ENCODE results near the gene TRIM32. TPM values are rescaled to one million over a fixed set of nuclear protein-coding genes. Genes with fewer than 3 reads are reported as not detected.

The TRIM32 gene
- total and polyA plus RNA-seq, 8 donors = 2.4 to 18.2 (median 8.1) TPM

DNA sequence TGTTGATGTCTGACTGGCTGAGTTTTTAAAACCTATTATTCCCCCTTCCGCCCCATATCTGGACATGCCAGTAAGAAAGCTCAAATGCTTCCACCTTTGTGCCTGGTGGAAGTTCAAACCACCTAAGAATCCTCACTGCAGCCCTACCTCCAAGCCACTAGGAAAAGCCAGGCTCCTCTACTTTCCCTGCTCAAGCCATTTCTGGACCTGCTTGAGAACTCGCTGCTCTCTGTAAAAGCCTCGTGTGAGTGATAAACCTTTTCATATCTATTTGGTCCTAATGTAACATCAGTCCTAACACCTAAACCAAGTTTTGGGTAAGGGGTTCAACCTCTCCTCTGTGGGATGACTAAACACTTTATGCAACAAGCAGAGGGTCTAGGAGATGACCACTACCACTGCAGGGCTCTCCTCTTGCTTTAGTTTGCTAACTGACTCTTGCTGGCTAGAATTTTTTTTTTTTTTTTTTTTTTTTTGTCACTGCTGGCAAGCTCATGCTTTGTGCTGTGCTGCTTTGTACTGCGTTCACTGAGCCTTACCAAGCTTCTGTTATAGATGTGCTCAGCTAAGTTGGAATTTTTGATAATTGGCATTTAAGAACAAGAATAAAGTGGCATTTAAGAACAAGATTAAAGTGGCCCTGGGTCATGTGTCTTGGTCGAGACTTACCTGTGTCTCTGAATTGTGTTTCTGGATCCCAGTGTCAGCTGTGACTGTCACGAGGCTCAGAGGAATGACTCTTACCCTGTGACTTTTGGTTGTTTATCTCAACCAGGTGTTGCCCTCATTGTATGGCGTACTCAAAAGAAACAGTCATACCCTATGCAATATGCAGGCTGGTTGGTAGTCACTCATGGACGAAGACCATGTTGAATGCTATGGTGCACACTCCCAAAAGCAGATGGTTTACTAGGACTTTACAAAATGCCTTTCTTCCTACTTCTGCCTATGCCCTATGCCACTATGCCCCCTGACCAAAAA, 19.5 kb downstream of the TRIM32 start:
- Histone ChIP-seq H3K4me1 (peaks cover 0 to 12% (median 11%) of the 10 kb centered on the region in 3 donors), H3K27ac (no peak overlapping the region), H3K36me3 (no peaks in the 10 kb centered on the region), H3K9me3 (no peaks in the 10 kb centered on the region), H3K27me3 (no peaks in the 10 kb centered on the region), H3K4me3 (no peak overlapping the region)
- WGBS, 2 donors = 88 to 91% methylated on average over 8 of the region's 8 CpGs
- DNase-seq (no peak), FAIRE-seq (no peak), ATAC-seq (no peak)
- intact Hi-C loops (cut with DNase I) = no loop called here
- TF ChIP-seq, protein P1, sequence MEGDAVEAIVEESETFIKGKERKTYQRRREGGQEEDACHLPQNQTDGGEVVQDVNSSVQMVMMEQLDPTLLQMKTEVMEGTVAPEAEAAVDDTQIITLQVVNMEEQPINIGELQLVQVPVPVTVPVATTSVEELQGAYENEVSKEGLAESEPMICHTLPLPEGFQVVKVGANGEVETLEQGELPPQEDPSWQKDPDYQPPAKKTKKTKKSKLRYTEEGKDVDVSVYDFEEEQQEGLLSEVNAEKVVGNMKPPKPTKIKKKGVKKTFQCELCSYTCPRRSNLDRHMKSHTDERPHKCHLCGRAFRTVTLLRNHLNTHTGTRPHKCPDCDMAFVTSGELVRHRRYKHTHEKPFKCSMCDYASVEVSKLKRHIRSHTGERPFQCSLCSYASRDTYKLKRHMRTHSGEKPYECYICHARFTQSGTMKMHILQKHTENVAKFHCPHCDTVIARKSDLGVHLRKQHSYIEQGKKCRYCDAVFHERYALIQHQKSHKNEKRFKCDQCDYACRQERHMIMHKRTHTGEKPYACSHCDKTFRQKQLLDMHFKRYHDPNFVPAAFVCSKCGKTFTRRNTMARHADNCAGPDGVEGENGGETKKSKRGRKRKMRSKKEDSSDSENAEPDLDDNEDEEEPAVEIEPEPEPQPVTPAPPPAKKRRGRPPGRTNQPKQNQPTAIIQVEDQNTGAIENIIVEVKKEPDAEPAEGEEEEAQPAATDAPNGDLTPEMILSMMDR (IDR thresholded peaks at IDR 0.05) = no peak

DNA sequence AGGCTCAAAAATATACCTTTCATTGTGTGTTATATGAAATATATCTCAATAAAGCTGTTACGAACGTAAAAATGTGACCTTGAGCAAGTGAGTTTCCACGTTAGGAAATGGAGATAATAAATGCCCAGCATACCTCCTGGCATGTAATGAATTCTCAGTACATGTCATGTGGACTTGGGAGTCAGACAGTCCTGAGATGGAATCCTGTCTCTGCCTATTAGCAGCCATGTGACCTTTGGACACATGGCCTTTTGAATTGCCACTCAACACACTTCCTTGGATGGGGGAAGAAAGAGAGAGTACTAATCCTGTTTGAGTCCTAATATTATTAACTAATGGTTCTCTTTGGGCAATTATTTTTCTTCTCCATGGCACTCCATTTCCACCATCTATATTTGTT, 25.7 kb downstream of the TRIM32 start:
- 71 to 72% methylated on average over 3 of the region's 3 CpGs for WGBS, 2 donors
- TF ChIP-seq, protein P1 (IDR thresholded peaks at IDR 0.05) = no peak
- Histone ChIP-seq H3K4me3 (no peak overlapping the region), H3K36me3 (no peaks in the 10 kb centered on the region), H3K4me1 (no peaks in the 10 kb centered on the region), H3K27me3 (no peaks in the 10 kb centered on the region), H3K9me3 (no peaks in the 10 kb centered on the region), H3K27ac (no peak overlapping the region)
- no peak for DNase-seq
- intact Hi-C loops (cut with DNase I) = no loop called here
- no peak for FAIRE-seq
- no peak for ATAC-seq

DNA sequence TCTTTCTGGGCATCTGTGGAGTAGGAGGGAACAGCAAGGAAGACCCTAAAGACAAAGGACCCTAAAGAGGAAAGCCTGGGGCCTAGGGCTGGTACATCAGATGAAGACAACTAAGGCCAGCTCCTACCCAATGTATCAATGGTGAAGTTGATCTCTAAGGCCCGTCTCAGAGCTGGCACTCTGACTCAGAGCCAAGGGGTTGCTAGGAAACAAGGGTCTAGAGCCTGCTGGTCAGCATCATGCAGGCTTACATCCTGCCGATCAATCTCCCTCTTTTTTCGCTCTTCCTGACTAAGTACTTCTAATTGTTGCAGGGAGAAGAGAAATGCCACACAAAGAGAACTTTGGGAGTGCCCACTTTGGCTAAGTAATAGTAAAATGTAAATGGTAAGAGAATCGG, 26.2 kb downstream of the TRIM32 start:
- H3K9me3 ChIP-seq = no peaks in the 10 kb centered on the region
- no peaks in the 10 kb centered on the region for H3K36me3 ChIP-seq
- TF ChIP-seq, protein P1 (IDR thresholded peaks at IDR 0.05) = no peak
- FAIRE-seq (no peak), ATAC-seq (no peak), DNase-seq (no peak)
- no peaks in the 10 kb centered on the region for H3K27me3 ChIP-seq
- no peaks in the 10 kb centered on the region for H3K4me1 ChIP-seq
- no peak overlapping the region for H3K27ac ChIP-seq
- intact Hi-C loops (cut with DNase I) = no loop called here
- no peak overlapping the region for H3K4me3 ChIP-seq
- WGBS, 2 donors = 80 to 85% methylated on average over 4 of the region's 4 CpGs

DNA sequence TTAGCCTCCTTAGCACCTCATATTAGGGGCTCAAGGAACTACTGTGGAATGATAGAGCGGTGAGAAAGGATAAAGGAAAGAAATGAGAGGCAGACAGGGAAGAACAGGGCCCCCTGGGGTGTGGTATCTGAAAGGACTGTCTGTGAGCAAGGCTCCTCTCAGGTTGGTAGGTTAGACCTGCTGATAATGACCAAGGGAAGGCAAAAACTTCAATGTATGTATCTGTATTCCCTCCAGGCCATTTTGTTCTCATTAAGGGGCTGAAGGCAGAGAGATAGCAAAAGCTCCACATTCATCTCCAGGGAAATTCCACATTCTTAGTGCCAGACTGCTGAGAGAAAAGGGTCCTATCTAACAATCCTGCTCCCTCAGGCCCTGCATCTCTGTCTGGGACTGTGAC, 28.6 kb downstream of the TRIM32 start:
- no peak overlapping the region for H3K27ac ChIP-seq
- H3K4me1 ChIP-seq = no peaks in the 10 kb centered on the region
- TF ChIP-seq, protein P1 (IDR thresholded peaks at IDR 0.05) = no peak
- no peaks in the 10 kb centered on the region for H3K36me3 ChIP-seq
- ATAC-seq = no peak
- H3K27me3 ChIP-seq = no peaks in the 10 kb centered on the region
- FAIRE-seq = no peak
- 98 to 100% methylated on average over 1 of the region's 1 CpG for WGBS, 2 donors
- DNase-seq = no peak
- no peak overlapping the region for H3K4me3 ChIP-seq
- no peaks in the 10 kb centered on the region for H3K9me3 ChIP-seq
- intact Hi-C loops (cut with DNase I) = no loop called here

DNA sequence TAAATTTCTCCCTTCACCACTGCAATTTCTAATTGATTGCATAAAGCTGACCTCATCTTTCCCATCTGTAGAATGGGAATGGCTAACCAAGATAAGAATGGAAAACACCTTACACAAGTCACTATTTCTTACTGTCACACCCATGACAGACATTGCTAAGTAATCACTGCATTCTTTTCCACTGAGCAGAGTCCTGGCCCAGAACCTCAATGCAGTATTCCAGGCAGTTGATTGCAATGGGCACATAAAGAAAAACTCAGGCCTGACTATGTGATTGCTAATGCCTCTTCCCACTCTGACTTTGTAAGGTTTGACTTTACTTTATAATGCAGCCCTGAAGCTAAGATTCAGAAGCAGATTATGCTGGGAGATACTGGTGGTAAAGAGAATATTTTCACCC, 29.3 kb downstream of the TRIM32 start:
- TF ChIP-seq, protein P1 (IDR thresholded peaks at IDR 0.05) = no peak
- Histone ChIP-seq H3K27me3 (no peaks in the 10 kb centered on the region), H3K9me3 (no peaks in the 10 kb centered on the region), H3K36me3 (no peaks in the 10 kb centered on the region), H3K27ac (no peak overlapping the region), H3K4me3 (no peak overlapping the region), H3K4me1 (no peaks in the 10 kb centered on the region)
- DNase-seq (no peak), ATAC-seq (no peak), FAIRE-seq (no peak)
- intact Hi-C loops (cut with DNase I) = no loop called here
